Fibroblast of pulmonary artery (primary cell): ENCODE data around the gene TRIM73.
A peak's percentile ranks its signal among the peaks of the same experiment; 100 is the strongest.
"Not testable (repeated sequence)": the region's sequence is repeated elsewhere in the genome, so short reads cannot be mapped to it uniquely, and the experiment has no call there.

Experiments
- DNase-seq: peaks from one replicate; pipeline ENCODE4 v3.0.0-alpha.2; 2010; ENCODE audit warnings: low read depth
- H3K4me3 ChIP-seq: replicated peaks from 2 replicates; pipeline ENCODE4 v1.5.1; 2011; ENCODE audit warnings: low read depth, mild to moderate bottlenecking, control low read depth, low read length, moderate library complexity

The TRIM73 gene

GRCh38 chr7:75395329-75395728 is at the start of gene TRIM73:
Gene TRIM73 (plus strand): TSS chr7:75395629. CDS start chr7:75398934, 3,305 bp downstream.
- DNase-seq, H3K4me3 ChIP-seq: not testable (repeated sequence)

DNA sequence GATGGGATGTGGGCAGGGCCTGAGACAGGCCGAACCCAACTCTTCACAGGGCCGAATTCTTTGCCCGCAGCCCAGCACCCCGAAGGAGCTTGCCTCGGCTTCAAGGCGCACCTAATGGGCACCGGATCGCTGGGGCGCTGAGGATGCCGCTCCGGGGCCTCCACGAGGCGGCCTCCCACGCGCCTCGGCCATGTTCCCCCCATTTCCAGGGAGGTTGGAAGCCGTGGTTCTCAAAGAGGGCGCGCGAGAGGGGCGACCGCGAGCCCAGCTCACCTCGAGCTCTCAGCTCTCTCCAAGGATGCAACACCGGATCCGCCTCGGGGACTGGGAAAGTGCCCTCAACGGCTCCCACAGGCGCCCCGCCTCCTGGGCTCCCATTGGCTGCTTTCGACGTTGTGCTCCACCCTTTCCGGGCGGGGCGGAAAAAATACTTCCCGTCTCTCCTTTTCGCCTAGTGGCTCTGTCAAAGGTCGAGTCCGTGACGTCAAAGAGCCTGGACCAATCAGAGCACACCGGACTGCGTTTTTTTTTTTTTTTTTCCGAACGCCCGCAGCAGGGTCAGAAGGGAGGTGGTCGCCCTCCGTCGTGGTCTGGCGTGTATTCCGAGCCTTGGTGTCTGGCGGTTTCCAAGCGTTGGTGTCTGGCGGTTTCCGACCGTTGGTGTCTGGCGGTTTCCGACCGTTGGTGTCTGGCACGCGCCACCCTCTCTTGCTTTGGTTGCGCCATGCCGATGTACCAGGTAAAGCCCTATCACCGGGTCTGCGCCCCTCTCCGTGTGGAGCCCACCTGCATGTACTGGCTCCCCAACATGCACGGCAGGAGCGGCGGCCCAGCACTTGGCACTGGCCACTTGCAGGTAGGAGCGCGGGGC is 36.5 kb upstream of the TRIM73 start:
- H3K4me3 ChIP-seq = peak overlapping the region; percentile 27
- DNase-seq = not testable (repeated sequence)

GRCh38 chr7:75359542-75359848 is 35.9 kb upstream of the TRIM73 start:
- H3K4me3 ChIP-seq, DNase-seq: not testable (repeated sequence)

- DNase-seq, H3K4me3 ChIP-seq: not testable (repeated sequence)
Observed at GRCh38 chr7:75364079-75364478, 31.4 kb upstream of the TRIM73 start.

GRCh38 chr7:75366643-75367042 is 28.8 kb upstream of the TRIM73 start:
- H3K4me3 ChIP-seq, DNase-seq: not testable (repeated sequence)

DNA sequence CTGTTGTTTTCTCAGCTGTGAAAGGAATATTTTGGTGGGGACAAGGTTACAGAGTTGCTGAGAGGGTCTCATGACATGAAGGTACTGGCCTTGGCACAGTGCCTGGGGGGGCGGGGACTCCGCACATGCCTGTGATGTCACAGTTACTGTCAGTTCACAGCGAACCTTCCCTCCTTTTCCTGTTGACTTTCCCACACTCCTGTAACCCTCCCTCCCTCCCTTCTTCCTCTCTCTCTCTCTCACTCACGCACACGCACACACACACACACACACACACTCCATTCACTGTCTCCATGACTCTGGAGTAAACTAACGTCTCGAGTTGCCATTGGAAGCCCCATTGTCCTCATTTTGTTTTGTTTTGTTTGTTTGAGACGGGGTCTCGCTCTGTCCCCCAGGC is 28.1 kb upstream of the TRIM73 start:
- H3K4me3 ChIP-seq, DNase-seq: not testable (repeated sequence)

- DNase-seq, H3K4me3 ChIP-seq: not testable (repeated sequence)
Observed at GRCh38 chr7:75374144-75374518, 21.3 kb upstream of the TRIM73 start.

DNA sequence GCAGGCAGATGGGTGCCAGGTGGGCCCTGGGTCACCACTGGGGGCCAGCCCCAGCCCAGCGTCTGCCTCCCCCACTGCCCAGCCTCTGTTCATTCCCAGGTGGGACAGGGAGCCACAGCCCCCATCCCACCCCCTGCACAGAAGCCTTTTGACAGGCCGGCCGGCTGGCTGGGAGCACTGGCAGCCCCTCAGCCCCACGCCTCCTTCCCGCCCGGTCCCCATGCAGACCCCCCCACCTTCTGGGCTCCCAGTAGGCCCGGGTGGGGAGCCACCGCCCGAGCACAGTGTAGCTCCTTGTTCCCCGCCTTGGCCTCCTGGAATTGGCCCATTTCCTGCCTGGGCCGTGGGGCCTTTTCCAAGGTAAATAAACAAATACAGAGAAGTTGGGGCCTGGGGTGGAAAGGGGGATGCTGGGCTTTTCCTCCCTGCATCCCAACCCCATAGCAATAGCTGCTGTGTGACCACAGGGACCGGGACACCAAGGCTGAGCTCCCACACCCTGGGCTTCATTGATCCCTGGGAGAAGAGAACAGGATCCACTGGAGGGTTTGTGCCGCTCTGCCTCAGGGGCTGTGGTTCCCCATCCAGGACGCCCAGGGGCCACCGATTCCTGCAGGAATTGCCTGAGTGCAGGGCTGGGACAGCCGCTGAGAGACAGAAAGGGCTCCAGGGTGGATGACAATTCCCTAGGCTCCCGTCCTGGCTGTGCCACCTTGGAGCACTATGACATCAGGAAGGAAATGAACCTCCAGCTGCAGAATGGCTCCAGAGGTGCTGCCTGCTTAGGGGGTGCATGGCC is 20.7 kb upstream of the TRIM73 start:
- not testable (repeated sequence) for DNase-seq, H3K4me3 ChIP-seq

DNA sequence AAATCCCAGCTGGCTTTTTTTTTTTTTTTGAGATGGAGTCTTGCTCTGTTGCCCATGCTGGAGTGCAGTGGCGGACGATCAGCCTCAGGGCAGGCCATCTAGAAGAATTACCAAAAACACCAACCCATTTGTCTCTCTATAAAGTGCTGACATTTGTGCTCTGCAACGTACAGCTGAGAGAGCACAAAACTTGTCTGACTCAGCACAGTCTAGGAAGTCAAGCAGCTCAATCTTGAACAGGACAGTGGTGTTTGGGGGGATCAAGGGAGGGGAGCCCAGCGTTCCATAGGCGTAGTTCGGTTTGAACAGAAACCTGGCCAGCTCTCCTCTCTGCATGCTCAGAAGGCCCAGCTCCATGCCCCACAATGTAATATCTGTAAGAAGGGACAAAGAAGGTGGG is 2.2 kb upstream of the TRIM73 start:
- H3K4me3 ChIP-seq, DNase-seq: not testable (repeated sequence)

DNA sequence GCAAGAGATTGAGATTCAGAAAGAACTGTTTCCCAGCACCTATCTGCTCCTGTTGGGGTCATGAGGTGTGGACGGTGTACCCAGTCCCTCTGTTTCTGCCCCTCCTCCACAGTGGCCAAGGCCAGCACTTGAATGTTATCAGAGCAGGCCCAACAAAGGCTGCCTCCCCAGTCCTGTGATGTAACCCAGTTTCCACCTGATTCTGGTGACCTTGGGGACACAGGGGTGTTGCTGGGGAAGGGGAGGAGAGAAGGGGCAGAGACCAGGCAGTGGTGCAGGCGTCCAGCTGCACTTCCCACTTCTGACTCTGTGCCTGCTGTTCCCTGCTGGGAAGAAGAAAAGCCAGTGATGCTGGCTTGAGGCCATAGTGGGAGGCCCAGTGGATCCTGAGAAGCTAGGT is 2.4 kb downstream of the TRIM73 start:
- not testable (repeated sequence) for H3K4me3 ChIP-seq, DNase-seq

DNA sequence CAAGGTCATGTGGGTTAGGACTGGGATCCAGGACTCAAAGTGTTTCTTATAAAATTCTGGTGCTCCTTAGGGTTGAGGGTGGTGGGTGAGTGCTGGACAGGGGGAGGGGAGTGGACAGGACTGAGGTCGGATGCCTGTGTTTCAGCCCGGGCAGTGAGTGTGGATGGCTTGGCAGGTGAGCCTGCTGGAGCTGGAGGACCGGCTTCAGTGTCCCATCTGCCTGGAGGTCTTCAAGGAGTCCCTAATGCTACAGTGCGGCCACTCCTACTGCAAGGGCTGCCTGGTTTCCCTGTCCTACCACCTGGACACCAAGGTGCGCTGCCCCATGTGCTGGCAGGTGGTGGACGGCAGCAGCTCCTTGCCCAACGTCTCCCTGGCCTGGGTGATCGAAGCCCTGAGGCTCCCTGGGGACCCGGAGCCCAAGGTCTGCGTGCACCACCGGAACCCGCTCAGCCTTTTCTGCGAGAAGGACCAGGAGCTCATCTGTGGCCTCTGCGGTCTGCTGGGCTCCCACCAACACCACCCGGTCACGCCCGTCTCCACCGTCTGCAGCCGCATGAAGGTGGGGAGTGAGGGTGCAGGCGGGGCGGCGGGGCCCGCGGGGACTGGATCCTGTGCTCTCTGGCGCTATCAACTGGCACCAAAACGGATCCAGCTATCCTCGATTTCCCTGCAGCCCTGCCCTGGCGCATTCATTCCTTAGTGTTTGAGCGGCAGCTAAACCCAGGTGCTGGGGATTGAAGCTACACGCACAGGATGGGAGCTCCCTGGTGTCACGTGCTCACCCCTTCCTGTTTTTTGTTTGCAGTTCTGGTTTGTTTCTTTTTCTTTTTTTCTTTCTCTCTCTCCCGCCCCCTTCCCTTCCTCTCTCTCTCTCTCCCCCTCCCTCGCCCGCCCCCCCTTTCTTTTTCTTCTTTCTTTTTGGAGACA is 3.6 kb downstream of the TRIM73 start:
- DNase-seq, H3K4me3 ChIP-seq: not testable (repeated sequence)

DNA sequence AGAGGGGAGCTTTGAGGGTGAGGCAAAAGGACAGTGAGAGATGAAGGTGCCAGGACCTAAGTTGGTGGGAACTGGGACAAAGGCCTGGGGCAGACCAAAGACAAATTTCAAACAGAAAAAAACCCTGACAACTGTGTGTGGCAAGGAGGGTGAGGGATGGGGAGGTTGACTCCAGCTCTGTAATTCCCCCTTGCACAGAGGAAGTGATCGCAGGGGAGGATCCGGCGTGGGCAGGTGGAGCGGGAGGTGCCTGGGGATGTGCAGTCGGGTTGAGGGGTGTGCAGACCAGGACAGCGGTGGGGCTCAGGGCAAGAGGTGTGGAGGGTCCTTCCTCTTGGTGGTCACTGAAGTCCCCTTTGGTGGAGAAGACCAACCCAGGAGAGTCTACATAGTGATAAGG is 5.1 kb downstream of the TRIM73 start:
- not testable (repeated sequence) for DNase-seq, H3K4me3 ChIP-seq

GRCh38 chr7:75403455-75404443 is 8.3 kb downstream of the TRIM73 start:
- DNase-seq, H3K4me3 ChIP-seq: not testable (repeated sequence)

- not testable (repeated sequence) for H3K4me3 ChIP-seq, DNase-seq
Observed at GRCh38 chr7:75404663-75405062, 9.2 kb downstream of the TRIM73 start.

- H3K4me3 ChIP-seq = peak overlapping the region; percentile 28
Observed at GRCh38 chr7:75409880-75410822, 14.7 kb downstream of the TRIM73 start.

GRCh38 chr7:75410823-75411173 is 15.4 kb downstream of the TRIM73 start:
- not testable (repeated sequence) for DNase-seq, H3K4me3 ChIP-seq

More at GRCh38 chr7:75409880-75410822, 14.7 kb downstream of the TRIM73 start:
- DNase-seq = not testable (repeated sequence)

- DNase-seq = not testable (repeated sequence)
Observed at GRCh38 chr7:75414204-75414603, 18.8 kb downstream of the TRIM73 start.

More at GRCh38 chr7:75414204-75414603, 18.8 kb downstream of the TRIM73 start:
- H3K4me3 ChIP-seq = not testable (repeated sequence)
